Measurements from ENCODE around the gene ATXN7.

The ATXN7 gene

DNA sequence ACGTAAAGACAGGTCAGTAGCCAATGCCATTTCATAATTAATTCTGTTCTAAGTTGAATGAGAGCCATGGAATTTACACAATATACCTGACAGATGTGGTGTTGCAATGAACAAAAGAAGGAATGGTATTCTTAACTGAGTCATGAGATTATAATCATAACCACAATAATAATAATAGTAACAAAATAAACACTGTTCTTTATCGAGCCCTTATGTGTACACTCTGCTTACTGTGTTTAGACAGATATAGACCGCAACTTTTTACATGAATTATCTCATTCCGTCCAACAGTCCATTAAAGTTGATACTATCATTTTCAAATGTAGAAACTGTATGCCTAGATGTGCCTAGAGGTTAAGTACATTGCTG lies 76.7 kb downstream of the ATXN7 start:
- H2BK120ac ChIP-seq (ENCODE audit: low read depth, low read length) = no peak overlapping the region
- H3K79me2 ChIP-seq (ENCODE audit: control insufficient read depth, insufficient read depth, low read length) = peaks cover 3% of the 10 kb centered on the region
- H3K56ac ChIP-seq (ENCODE audit: low read length) = no peak overlapping the region
- no peaks in the 10 kb centered on the region for H3K36me3 ChIP-seq (ENCODE audit: control insufficient read depth, insufficient read depth, low read length)
- no peak overlapping the region for H2BK15ac ChIP-seq (replicated peaks; ENCODE audit: low read depth)
- no CpG with 5 or more reads among the region's 4 CpGs for WGBS (ENCODE audit: extremely low coverage, insufficient coverage, low lambda C conversion rate)
- H4K5ac ChIP-seq (ENCODE audit: low read length) = no peak overlapping the region
- H3K18ac ChIP-seq (ENCODE audit: low read length) = no peak overlapping the region
- H3K4me2 ChIP-seq (ENCODE audit: low read length) = no peak overlapping the region
- H3K27me3 ChIP-seq (ENCODE audit: insufficient read depth, low read length, poor library complexity) = no peaks in the 10 kb centered on the region
- no peak overlapping the region for H3K27ac ChIP-seq (ENCODE audit: low read depth, low read length)
- no peak overlapping the region for H2BK5ac ChIP-seq (ENCODE audit: low read length)
- H2AK5ac ChIP-seq (ENCODE audit: low read length) = no peak overlapping the region
- DNase-seq = no peak
- H3K4me1 ChIP-seq (ENCODE audit: control insufficient read depth, low read depth, low read length) = peaks cover 7% of the 10 kb centered on the region
- H3K4ac ChIP-seq (ENCODE audit: low read depth, low read length) = no peak overlapping the region
- peaks cover 14% of the 10 kb centered on the region for H3K79me1 ChIP-seq (ENCODE audit: low read length)
- no peak overlapping the region for H4K8ac ChIP-seq (ENCODE audit: low read depth, low read length)
- H3K23ac ChIP-seq (ENCODE audit: low read length) = no peak overlapping the region
- no peak overlapping the region for H3K4me3 ChIP-seq (ENCODE audit: low read length)
- H3K9ac ChIP-seq (ENCODE audit: low read length) = no peak overlapping the region

DNA sequence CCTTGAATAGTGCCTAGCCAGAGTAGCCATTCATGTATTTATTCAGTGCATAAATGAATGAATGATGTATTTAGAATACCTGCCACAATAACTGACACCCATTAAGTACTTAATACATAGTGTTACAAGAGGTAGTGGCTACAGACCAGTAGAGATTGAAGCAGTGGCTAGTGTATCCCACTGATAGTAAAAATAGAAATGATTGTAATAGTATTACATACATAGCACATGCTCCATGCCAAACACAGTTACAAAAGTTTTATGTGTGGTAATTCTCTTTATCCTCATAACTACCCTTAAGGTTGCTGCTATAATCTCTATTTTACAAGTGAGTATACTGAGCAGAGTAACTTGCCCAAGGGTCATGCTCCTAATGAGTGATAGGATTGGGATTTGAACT lies 78.9 kb downstream of the ATXN7 start:
- H3K4me3 ChIP-seq (ENCODE audit: low read length) = no peak overlapping the region
- no peak overlapping the region for H3K56ac ChIP-seq (ENCODE audit: low read length)
- no peak overlapping the region for H4K5ac ChIP-seq (ENCODE audit: low read length)
- H3K4me2 ChIP-seq (ENCODE audit: low read length) = no peak overlapping the region
- H3K18ac ChIP-seq (ENCODE audit: low read length) = no peak overlapping the region
- H3K9ac ChIP-seq (ENCODE audit: low read length) = no peak overlapping the region
- no peak overlapping the region for H2AK5ac ChIP-seq (ENCODE audit: low read length)
- H2BK15ac ChIP-seq (replicated peaks; ENCODE audit: low read depth) = no peak overlapping the region
- H3K4me1 ChIP-seq (ENCODE audit: control insufficient read depth, low read depth, low read length) = peaks cover 8% of the 10 kb centered on the region
- H3K79me2 ChIP-seq (ENCODE audit: control insufficient read depth, insufficient read depth, low read length) = peaks cover 2% of the 10 kb centered on the region
- H3K27me3 ChIP-seq (ENCODE audit: insufficient read depth, low read length, poor library complexity) = no peaks in the 10 kb centered on the region
- H2BK5ac ChIP-seq (ENCODE audit: low read length) = no peak overlapping the region
- H3K4ac ChIP-seq (ENCODE audit: low read depth, low read length) = no peak overlapping the region
- H4K8ac ChIP-seq (ENCODE audit: low read depth, low read length) = no peak overlapping the region
- DNase-seq = no peak
- no peaks in the 10 kb centered on the region for H3K36me3 ChIP-seq (ENCODE audit: control insufficient read depth, insufficient read depth, low read length)
- peaks cover 19% of the 10 kb centered on the region for H3K79me1 ChIP-seq (ENCODE audit: low read length)
- no peak overlapping the region for H3K23ac ChIP-seq (ENCODE audit: low read length)
- H2BK120ac ChIP-seq (ENCODE audit: low read depth, low read length) = no peak overlapping the region
- H3K27ac ChIP-seq (ENCODE audit: low read depth, low read length) = no peak overlapping the region

DNA sequence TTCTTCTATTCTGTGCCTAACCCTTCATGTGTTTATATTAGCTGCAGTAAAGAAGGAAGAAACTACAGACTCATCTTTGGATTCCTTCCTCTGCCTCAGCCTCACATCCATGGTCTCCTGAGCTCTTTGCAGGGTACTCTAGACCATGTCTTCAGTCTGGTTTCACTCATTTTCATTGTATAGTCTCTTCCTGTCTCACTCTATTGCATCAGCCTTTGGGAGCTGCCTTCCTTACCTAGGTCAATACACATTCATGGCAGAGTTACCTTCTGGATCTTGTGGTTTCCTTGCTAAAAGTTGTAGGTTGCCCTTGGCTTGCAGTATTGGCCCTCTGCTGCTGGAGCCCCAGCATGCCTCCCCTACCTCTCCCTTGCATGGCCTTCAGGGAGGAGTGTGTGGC lies 80.0 kb downstream of the ATXN7 start:
- H3K4ac ChIP-seq (ENCODE audit: low read depth, low read length) = no peak overlapping the region
- no peaks in the 10 kb centered on the region for H3K36me3 ChIP-seq (ENCODE audit: control insufficient read depth, insufficient read depth, low read length)
- no peak overlapping the region for H4K5ac ChIP-seq (ENCODE audit: low read length)
- H3K4me3 ChIP-seq (ENCODE audit: low read length) = no peak overlapping the region
- no peak for DNase-seq
- H2BK15ac ChIP-seq (replicated peaks; ENCODE audit: low read depth) = no peak overlapping the region
- H3K4me1 ChIP-seq (ENCODE audit: control insufficient read depth, low read depth, low read length) = peaks cover 6% of the 10 kb centered on the region
- no peak overlapping the region for H2BK120ac ChIP-seq (ENCODE audit: low read depth, low read length)
- H3K18ac ChIP-seq (ENCODE audit: low read length) = no peak overlapping the region
- H3K23ac ChIP-seq (ENCODE audit: low read length) = no peak overlapping the region
- no peak overlapping the region for H3K56ac ChIP-seq (ENCODE audit: low read length)
- no peak overlapping the region for H4K8ac ChIP-seq (ENCODE audit: low read depth, low read length)
- H2BK5ac ChIP-seq (ENCODE audit: low read length) = no peak overlapping the region
- no peak overlapping the region for H3K27ac ChIP-seq (ENCODE audit: low read depth, low read length)
- no peak overlapping the region for H3K4me2 ChIP-seq (ENCODE audit: low read length)
- no peaks in the 10 kb centered on the region for H3K27me3 ChIP-seq (ENCODE audit: insufficient read depth, low read length, poor library complexity)
- no peak overlapping the region for H3K9ac ChIP-seq (ENCODE audit: low read length)
- no peak overlapping the region for H2AK5ac ChIP-seq (ENCODE audit: low read length)
- H3K79me2 ChIP-seq (ENCODE audit: control insufficient read depth, insufficient read depth, low read length) = peaks cover 6% of the 10 kb centered on the region
- peaks cover 27% of the 10 kb centered on the region for H3K79me1 ChIP-seq (ENCODE audit: low read length)

DNA sequence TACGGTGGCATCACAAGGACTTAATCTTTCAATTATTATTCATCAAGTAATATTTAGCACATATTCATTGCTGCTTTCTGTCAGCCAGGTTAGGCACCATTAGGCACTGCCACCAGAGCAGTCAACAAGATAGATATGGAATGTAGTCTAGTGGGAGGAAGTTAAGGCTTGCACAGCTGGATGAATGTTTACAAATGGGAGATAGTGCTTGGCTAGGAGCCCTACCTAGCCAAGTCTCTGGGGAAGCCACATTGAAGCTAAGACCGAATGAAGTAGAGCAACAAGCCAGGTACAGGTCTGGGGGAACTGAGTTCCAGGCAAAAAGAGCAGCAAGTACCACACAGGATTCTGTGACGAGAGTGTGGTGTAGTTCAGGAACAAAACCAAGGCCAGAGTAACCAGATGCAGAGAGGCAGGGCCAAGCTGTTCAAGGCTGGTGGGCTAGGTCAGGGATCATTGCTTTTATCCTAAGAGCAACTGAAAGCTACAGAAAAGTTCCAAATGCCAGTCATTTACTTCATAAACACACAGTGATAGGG lies 82.0 kb downstream of the ATXN7 start:
- no peak overlapping the region for H3K4me3 ChIP-seq (ENCODE audit: low read length)

DNA sequence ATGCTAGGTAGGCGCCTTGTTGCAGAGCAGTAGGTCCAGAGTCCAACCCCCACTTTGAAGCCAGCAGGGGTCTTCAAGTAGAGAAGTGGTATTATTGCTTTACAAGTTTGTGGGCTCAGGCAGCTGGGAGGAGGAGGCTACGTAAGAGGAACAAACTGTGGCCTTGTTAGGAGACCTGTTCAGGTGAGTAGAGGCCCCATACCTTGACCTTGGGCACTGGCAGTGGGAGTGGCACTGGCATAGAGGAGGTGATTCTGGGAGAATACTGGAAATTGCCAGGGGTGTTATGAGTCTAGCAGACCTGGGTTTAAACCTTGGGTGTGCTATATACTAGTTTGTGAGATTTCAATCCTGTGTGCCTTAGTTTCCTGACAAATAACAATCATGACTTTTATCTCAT lies 83.1 kb downstream of the ATXN7 start:
- Histone ChIP-seq H3K4me1 (ENCODE audit: control insufficient read depth, low read depth, low read length) (peaks cover 8% of the 10 kb centered on the region), H2BK120ac (ENCODE audit: low read depth, low read length) (no peak overlapping the region), H2BK5ac (ENCODE audit: low read length) (no peak overlapping the region), H3K4me3 (ENCODE audit: low read length) (no peak overlapping the region), H3K56ac (ENCODE audit: low read length) (no peak overlapping the region), H2BK15ac (replicated peaks; ENCODE audit: low read depth) (no peak overlapping the region), H3K18ac (ENCODE audit: low read length) (no peak overlapping the region), H3K4me2 (ENCODE audit: low read length) (no peak overlapping the region), H3K27me3 (ENCODE audit: insufficient read depth, low read length, poor library complexity) (no peaks in the 10 kb centered on the region), H2AK5ac (ENCODE audit: low read length) (no peak overlapping the region), H3K4ac (ENCODE audit: low read depth, low read length) (no peak overlapping the region), H3K23ac (ENCODE audit: low read length) (no peak overlapping the region), H3K79me1 (ENCODE audit: low read length) (peaks cover 18% of the 10 kb centered on the region), H4K5ac (ENCODE audit: low read length) (no peak overlapping the region), H3K9ac (ENCODE audit: low read length) (no peak overlapping the region), H3K36me3 (ENCODE audit: control insufficient read depth, insufficient read depth, low read length) (no peaks in the 10 kb centered on the region), H3K27ac (ENCODE audit: low read depth, low read length) (no peak overlapping the region), H4K8ac (ENCODE audit: low read depth, low read length) (no peak overlapping the region), H3K79me2 (ENCODE audit: control insufficient read depth, insufficient read depth, low read length) (peaks cover 4% of the 10 kb centered on the region)
- no peak for DNase-seq
- WGBS (ENCODE audit: extremely low coverage, insufficient coverage, low lambda C conversion rate) = no CpG with 5 or more reads among the region's 2 CpGs

More for the DNA sequence above, 82.0 kb downstream of the ATXN7 start:
- no peak overlapping the region for H4K8ac ChIP-seq (ENCODE audit: low read depth, low read length)
- H3K4ac ChIP-seq (ENCODE audit: low read depth, low read length) = no peak overlapping the region
- peaks cover 20% of the 10 kb centered on the region for H3K79me1 ChIP-seq (ENCODE audit: low read length)
- no peaks in the 10 kb centered on the region for H3K27me3 ChIP-seq (ENCODE audit: insufficient read depth, low read length, poor library complexity)
- H2BK15ac ChIP-seq (replicated peaks; ENCODE audit: low read depth) = no peak overlapping the region
- H3K56ac ChIP-seq (ENCODE audit: low read length) = no peak overlapping the region
- H3K4me2 ChIP-seq (ENCODE audit: low read length) = no peak overlapping the region
- H2BK5ac ChIP-seq (ENCODE audit: low read length) = no peak overlapping the region
- no peak overlapping the region for H4K5ac ChIP-seq (ENCODE audit: low read length)
- no peak overlapping the region for H3K27ac ChIP-seq (ENCODE audit: low read depth, low read length)
- WGBS (ENCODE audit: extremely low coverage, insufficient coverage, low lambda C conversion rate) = no CpG with 5 or more reads among the region's 3 CpGs
- H3K23ac ChIP-seq (ENCODE audit: low read length) = no peak overlapping the region
- no peak overlapping the region for H3K18ac ChIP-seq (ENCODE audit: low read length)
- no peak overlapping the region for H2BK120ac ChIP-seq (ENCODE audit: low read depth, low read length)
- DNase-seq = no peak
- no peaks in the 10 kb centered on the region for H3K36me3 ChIP-seq (ENCODE audit: control insufficient read depth, insufficient read depth, low read length)
- H3K79me2 ChIP-seq (ENCODE audit: control insufficient read depth, insufficient read depth, low read length) = peaks cover 4% of the 10 kb centered on the region
- H3K9ac ChIP-seq (ENCODE audit: low read length) = no peak overlapping the region
- H2AK5ac ChIP-seq (ENCODE audit: low read length) = no peak overlapping the region
- H3K4me1 ChIP-seq (ENCODE audit: control insufficient read depth, low read depth, low read length) = peaks cover 6% of the 10 kb centered on the region

DNA sequence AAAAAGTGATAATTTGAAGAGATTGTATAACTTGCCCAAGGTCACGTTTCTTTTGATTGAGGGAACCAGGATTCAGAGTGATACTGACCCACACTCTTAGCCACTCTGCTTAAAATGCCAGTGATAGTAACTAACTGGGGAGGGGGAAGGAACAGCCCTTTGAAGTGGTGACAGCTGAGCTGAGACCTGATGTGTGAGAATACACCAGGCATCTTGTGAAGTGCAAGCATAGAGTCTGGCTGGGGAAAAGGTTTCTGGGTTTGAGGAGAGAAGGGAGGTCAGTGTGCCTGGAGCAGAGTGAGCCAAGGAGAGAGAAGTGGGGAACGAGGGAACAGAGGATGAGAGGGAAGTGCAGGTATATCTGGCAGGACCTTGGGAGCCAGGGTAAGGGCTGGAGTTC lies 83.9 kb downstream of the ATXN7 start:
- Histone ChIP-seq H3K23ac (ENCODE audit: low read length) (no peak overlapping the region), H2BK15ac (replicated peaks; ENCODE audit: low read depth) (no peak overlapping the region), H4K8ac (ENCODE audit: low read depth, low read length) (no peak overlapping the region), H3K18ac (ENCODE audit: low read length) (no peak overlapping the region), H3K79me2 (ENCODE audit: control insufficient read depth, insufficient read depth, low read length) (peaks cover 4% of the 10 kb centered on the region), H3K4me3 (ENCODE audit: low read length) (no peak overlapping the region), H3K79me1 (ENCODE audit: low read length) (peaks cover 18% of the 10 kb centered on the region), H3K36me3 (ENCODE audit: control insufficient read depth, insufficient read depth, low read length) (no peaks in the 10 kb centered on the region), H2BK5ac (ENCODE audit: low read length) (no peak overlapping the region), H3K27me3 (ENCODE audit: insufficient read depth, low read length, poor library complexity) (no peaks in the 10 kb centered on the region), H2BK120ac (ENCODE audit: low read depth, low read length) (no peak overlapping the region), H4K5ac (ENCODE audit: low read length) (no peak overlapping the region), H3K4ac (ENCODE audit: low read depth, low read length) (no peak overlapping the region), H3K9ac (ENCODE audit: low read length) (no peak overlapping the region), H3K4me2 (ENCODE audit: low read length) (no peak overlapping the region), H3K56ac (ENCODE audit: low read length) (no peak overlapping the region), H3K4me1 (ENCODE audit: control insufficient read depth, low read depth, low read length) (peaks cover 8% of the 10 kb centered on the region), H2AK5ac (ENCODE audit: low read length) (no peak overlapping the region), H3K27ac (ENCODE audit: low read depth, low read length) (no peak overlapping the region)
- no CpG with 5 or more reads among the region's 2 CpGs for WGBS (ENCODE audit: extremely low coverage, insufficient coverage, low lambda C conversion rate)
- DNase-seq = no peak

All from mesendoderm (in vitro differentiated cells).